HepG2 (cell line): Measurements from ENCODE around the gene SGSH. TPM values are rescaled to one million over a fixed set of nuclear protein-coding genes. Genes with fewer than 3 reads are reported as not detected.
A peak's percentile ranks its signal among the peaks of the same experiment; 100 is the strongest.

ENCODE experiments used
- BCL3 ChIP-seq: sonication (generic); formaldehyde crosslinking; IDR thresholded peaks from 2 replicates; pipeline ENCODE4 v1.5.1; 2020; ENCODE audit warnings: mild to moderate bottlenecking, missing genetic modification reagents, moderate library complexity
- CAMTA2 ChIP-seq: sonication (generic); formaldehyde crosslinking; IDR thresholded peaks from 2 replicates; pipeline ENCODE4 v1.4.0; 2020; ENCODE audit warnings: mild to moderate bottlenecking, missing genetic modification reagents, borderline replicate concordance
- CSRNP1 ChIP-seq: sonication (generic); formaldehyde crosslinking; IDR thresholded peaks from 2 replicates; pipeline ENCODE4 v1.8.1; 2023; ENCODE audit warnings: mild to moderate bottlenecking, missing genetic modification reagents
- E2F1 ChIP-seq: sonication (generic); formaldehyde crosslinking; IDR thresholded peaks from 2 replicates; pipeline ENCODE4 v1.5.0; 2020; ENCODE audit warnings: missing genetic modification reagents
- HDAC2 ChIP-seq: sonication (generic); formaldehyde crosslinking; IDR thresholded peaks from 2 replicates; pipeline ENCODE4 v1.4.0; 2020; ENCODE audit warnings: missing genetic modification reagents
- JUN ChIP-seq: sonication (generic); formaldehyde crosslinking; IDR thresholded peaks from 2 replicates; pipeline ENCODE4 v1.4.0; 2020; ENCODE audit warnings: mild to moderate bottlenecking, missing genetic modification reagents
- KAT2B ChIP-seq: fragments of 150-350 bp; IDR thresholded peaks from 2 replicates; pipeline ENCODE4 v1.6.1; 2014; ENCODE audit warnings: low read depth, low read length, borderline replicate concordance
- KIAA2018 ChIP-seq: sonication (generic); formaldehyde crosslinking; IDR thresholded peaks from 2 replicates; pipeline ENCODE4 v1.5.0; 2020; ENCODE audit warnings: mild to moderate bottlenecking, missing genetic modification reagents, borderline replicate concordance
- KLF13 ChIP-seq: sonication (generic); formaldehyde crosslinking; IDR thresholded peaks from 2 replicates; pipeline ENCODE4 v1.4.0; 2020; ENCODE audit warnings: mild to moderate bottlenecking, missing genetic modification reagents
- MYC ChIP-seq: sonication (generic); formaldehyde crosslinking; IDR thresholded peaks from 2 replicates; pipeline ENCODE4 v1.9.0; 2021; ENCODE audit warnings: missing genetic modification reagents, borderline replicate concordance
- NR1H2 ChIP-seq: sonication (generic); formaldehyde crosslinking; IDR thresholded peaks from 2 replicates; pipeline ENCODE4 v1.8.1; 2022; ENCODE audit warnings: low read depth, missing genetic modification reagents, borderline replicate concordance
- PHF20 ChIP-seq: sonication (generic); formaldehyde crosslinking; IDR thresholded peaks from 2 replicates; pipeline ENCODE4 v1.5.0; 2020; ENCODE audit warnings: mild to moderate bottlenecking, missing genetic modification reagents
- SALL2 ChIP-seq: sonication (generic); formaldehyde crosslinking; IDR thresholded peaks from 2 replicates; pipeline ENCODE4 v1.8.1; 2023; ENCODE audit warnings: mild to moderate bottlenecking, missing genetic modification reagents, inconsistent platforms
- TOE1 ChIP-seq: sonication (generic); formaldehyde crosslinking; IDR thresholded peaks from 2 replicates; pipeline ENCODE4 v1.4.0; 2020; ENCODE audit warnings: mild to moderate bottlenecking, missing genetic modification reagents
- ZNF326 ChIP-seq: sonication (generic); formaldehyde crosslinking; IDR thresholded peaks from 2 replicates; pipeline ENCODE4 v1.4.0; 2020; ENCODE audit warnings: missing genetic modification reagents, borderline replicate concordance
- ZNF331 ChIP-seq: sonication (generic); formaldehyde crosslinking; IDR thresholded peaks from 2 replicates; pipeline ENCODE4 v1.4.0; 2020; ENCODE audit warnings: missing genetic modification reagents
- ZNF629 ChIP-seq: sonication (generic); formaldehyde crosslinking; conservative IDR thresholded peaks from 2 replicates; pipeline ENCODE4 v1.5.0; 2020; ENCODE audit warnings: missing genetic modification reagents
- polyA plus RNA-seq, 8 experiments: library from polyadenylated mRNA; depleted of rRNA in 3 of 8; stranded (reverse) in 7 of 8; unstranded in 1 of 8; fragments of >200 nt; fragmentation: Illumina TruSeq in 4 of 8; extraction: Trizol in 4 of 8; gene quantifications; 2 replicates each; pipeline versions ENCODE4 v1.2.1 to v1.2.3, GENCODE V29; 2011 to 2016; ENCODE audit warnings: low read depth in 4 of 8, missing spikeins in 1 of 8, mixed read lengths in 1 of 8; ENCODE audit not compliant: insufficient read depth in 1 of 8
- total RNA-seq, 5 experiments: library from RNA; depleted of rRNA; stranded (reverse); fragments of >200 nt; fragmentation: Illumina TruSeq; extraction: Trizol; gene quantifications; 2 replicates each; pipeline ENCODE4 v1.2.3, GENCODE V29; 2016; ENCODE audit warnings: low read depth in 1 of 5

The SGSH gene
- total and polyA plus RNA-seq, 2 of the 13 experiments (the other 11 are each of a cell fraction or from before 2014, with no cell fraction given): 12.2 to 17.6 TPM

- TF ChIP-seq ZNF326 (CRISPR knock-in tag) (no peak), PHF20 (CRISPR knock-in tag) (peak; percentile 52), KLF13 (CRISPR knock-in tag) (peak; percentile 61; the same call in 1 of the 2 replicates), JUN (CRISPR knock-in tag) (peak; percentile 57; the same call in 1 of the 2 replicates), ZNF331 (0 out of 2 replicates have a peak, but pooled peaks have one; percentile 43), KAT2B (no peak), SALL2 (CRISPR knock-in tag) (no peak), E2F1 (CRISPR knock-in tag) (no peak), TOE1 (CRISPR knock-in tag) (no peak), NR1H2 (CRISPR knock-in tag) (no peak), BCL3 (CRISPR knock-in tag) (0 out of 2 replicates have a peak, but pooled peaks have one; percentile 63), ZNF629 (no peak), HDAC2 (CRISPR knock-in tag) (0 out of 2 replicates have a peak, but pooled peaks have one; percentile 33), MYC (peak; percentile 81; the same call in 1 of the 2 replicates), KIAA2018 (CRISPR knock-in tag) (no peak), CAMTA2 (CRISPR knock-in tag) (peak; percentile 73; the same call in 1 of the 2 replicates), CSRNP1 (CRISPR knock-in tag) (no peak)
These were observed at the start of gene SGSH, which contains the start of gene SLC26A11 (continued) for GRCh38 chr17:80220054-80220735.
